ENCODE results near the gene TSBP1. TPM values are rescaled to one million over a fixed set of nuclear protein-coding genes. Genes with fewer than 3 reads are reported as not detected.

The TSBP1 gene
- total RNA-seq, 2 experiments from 2014 or later = not detected

DNA sequence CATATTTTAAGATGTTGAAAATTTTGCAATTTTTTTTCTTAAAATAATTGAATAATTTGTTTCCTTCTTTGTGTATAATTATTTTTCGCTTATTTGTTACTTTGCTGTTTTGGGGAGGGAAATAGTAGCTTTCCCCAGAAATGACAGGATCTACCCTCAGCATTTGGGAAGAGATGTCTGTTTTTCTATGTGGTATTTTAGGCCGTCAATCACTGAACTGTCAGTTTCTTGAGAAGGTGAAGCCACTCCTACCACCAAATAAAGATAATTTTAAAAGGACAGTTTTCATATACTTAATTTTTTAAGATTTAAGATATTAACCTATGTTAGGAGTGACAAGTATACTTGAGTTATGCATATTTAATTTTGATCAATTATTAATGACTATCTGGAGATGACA, 31.5 kb downstream of the TSBP1 start:
- no peaks in the 10 kb centered on the region for H3K9me3 Mint-ChIP-seq
- no peaks in the 10 kb centered on the region for H3K36me3 Mint-ChIP-seq (ENCODE audit: low read depth)
- H3K27ac Mint-ChIP-seq = no peak overlapping the region
- peaks cover 4% of the 10 kb centered on the region for H3K27me3 Mint-ChIP-seq
- H3K4me3 Mint-ChIP-seq = no peak overlapping the region
- TF ChIP-seq, protein P1, sequence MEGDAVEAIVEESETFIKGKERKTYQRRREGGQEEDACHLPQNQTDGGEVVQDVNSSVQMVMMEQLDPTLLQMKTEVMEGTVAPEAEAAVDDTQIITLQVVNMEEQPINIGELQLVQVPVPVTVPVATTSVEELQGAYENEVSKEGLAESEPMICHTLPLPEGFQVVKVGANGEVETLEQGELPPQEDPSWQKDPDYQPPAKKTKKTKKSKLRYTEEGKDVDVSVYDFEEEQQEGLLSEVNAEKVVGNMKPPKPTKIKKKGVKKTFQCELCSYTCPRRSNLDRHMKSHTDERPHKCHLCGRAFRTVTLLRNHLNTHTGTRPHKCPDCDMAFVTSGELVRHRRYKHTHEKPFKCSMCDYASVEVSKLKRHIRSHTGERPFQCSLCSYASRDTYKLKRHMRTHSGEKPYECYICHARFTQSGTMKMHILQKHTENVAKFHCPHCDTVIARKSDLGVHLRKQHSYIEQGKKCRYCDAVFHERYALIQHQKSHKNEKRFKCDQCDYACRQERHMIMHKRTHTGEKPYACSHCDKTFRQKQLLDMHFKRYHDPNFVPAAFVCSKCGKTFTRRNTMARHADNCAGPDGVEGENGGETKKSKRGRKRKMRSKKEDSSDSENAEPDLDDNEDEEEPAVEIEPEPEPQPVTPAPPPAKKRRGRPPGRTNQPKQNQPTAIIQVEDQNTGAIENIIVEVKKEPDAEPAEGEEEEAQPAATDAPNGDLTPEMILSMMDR (IDR thresholded peaks at IDR 0.05) = no peak
- ATAC-seq (no peak), DNase-seq (no peak)
- ChIA-PET CTCF (interaction anchor here (1.2 to 1.4 kb wide), 2 partner anchors 13 to 95 kb away, joined by 3 to 4 read pairs; no protein-coding TSS in a partner anchor), POLR2A (no interaction called here)
- peaks cover 4% of the 10 kb centered on the region for H3K4me1 Mint-ChIP-seq (ENCODE audit: low read depth)
- intact Hi-C loops (cut with micrococcal nuclease) = no loop called here

DNA sequence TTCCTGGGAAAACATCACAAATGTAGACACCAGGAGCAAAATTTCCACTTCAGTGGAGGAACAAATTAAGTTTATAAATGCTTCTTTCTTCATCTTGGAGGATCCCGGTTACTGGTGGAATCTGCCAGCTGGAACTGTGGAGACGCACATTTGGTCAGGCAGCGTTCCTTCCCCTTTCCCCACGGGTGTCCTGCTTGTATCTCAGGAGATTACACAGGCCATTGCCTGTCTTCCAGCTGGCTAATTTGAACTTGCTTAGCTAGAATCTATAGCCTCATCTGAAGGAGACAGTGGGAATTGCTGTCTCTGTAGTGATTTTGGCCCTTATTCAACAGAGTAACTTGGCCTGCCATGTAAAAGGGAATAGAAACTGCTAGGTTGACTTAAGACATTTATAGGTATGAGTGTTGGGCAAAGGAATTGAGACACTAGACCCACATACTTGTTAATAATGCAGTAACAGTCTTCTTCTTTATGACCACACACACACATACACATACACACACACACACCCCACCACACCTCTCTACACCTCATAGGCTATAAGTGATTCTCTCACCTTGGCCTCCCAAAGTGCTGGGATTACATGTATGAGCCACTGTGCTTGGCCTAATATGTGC, 34.4 kb downstream of the TSBP1 start:
- H3K27me3 Mint-ChIP-seq = peaks cover 4% of the 10 kb centered on the region
- H3K4me1 Mint-ChIP-seq (ENCODE audit: low read depth) = no peaks in the 10 kb centered on the region
- ATAC-seq (no peak), DNase-seq (no peak)
- H3K9me3 Mint-ChIP-seq = no peaks in the 10 kb centered on the region
- H3K4me3 Mint-ChIP-seq = no peak overlapping the region
- ChIA-PET POLR2A (interaction anchor here (0.6 to 0.8 kb wide), 2 partner anchors 10 kb away, joined by 3 read pairs; no protein-coding TSS in a partner anchor), CTCF (interaction anchor here (0.7 to 1.2 kb wide), 2 partner anchors 218 to 363 kb away, joined by 3 read pairs; no protein-coding TSS in a partner anchor)
- H3K27ac Mint-ChIP-seq = no peak overlapping the region
- TF ChIP-seq, protein P1 (IDR thresholded peaks at IDR 0.05) = no peak
- no peaks in the 10 kb centered on the region for H3K36me3 Mint-ChIP-seq (ENCODE audit: low read depth)
- intact Hi-C loops (cut with micrococcal nuclease) = no loop called here

DNA sequence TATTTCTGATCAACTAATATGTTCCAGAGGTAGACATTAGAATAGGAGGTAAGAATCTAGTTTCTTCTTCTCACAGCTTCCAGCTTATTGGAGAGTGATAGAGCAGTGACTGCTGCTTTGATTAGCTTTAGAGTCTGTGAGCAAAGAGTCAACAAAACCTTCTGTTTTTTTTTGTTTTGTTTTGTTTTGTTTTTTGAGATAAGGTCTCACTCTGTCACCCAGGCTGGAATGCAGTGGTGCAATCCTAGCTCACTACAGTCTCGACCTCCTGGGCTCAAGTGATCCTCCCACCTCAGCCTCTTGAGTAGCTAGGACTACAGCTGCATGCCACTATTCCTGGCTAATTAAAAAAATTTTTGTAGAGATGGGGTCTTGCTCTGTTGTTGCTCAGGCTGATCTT, 39.3 kb downstream of the TSBP1 start:
- DNase-seq (no peak), ATAC-seq (no peak)
- no peak overlapping the region for H3K27ac Mint-ChIP-seq
- ChIA-PET CTCF (no interaction called here), POLR2A (no interaction called here)
- TF ChIP-seq, protein P1 (IDR thresholded peaks at IDR 0.05) = no peak
- no peaks in the 10 kb centered on the region for H3K4me1 Mint-ChIP-seq (ENCODE audit: low read depth)
- no peaks in the 10 kb centered on the region for H3K36me3 Mint-ChIP-seq (ENCODE audit: low read depth)
- no peaks in the 10 kb centered on the region for H3K27me3 Mint-ChIP-seq
- intact Hi-C loops (cut with micrococcal nuclease) = no loop called here
- H3K4me3 Mint-ChIP-seq = no peak overlapping the region
- no peaks in the 10 kb centered on the region for H3K9me3 Mint-ChIP-seq

DNA sequence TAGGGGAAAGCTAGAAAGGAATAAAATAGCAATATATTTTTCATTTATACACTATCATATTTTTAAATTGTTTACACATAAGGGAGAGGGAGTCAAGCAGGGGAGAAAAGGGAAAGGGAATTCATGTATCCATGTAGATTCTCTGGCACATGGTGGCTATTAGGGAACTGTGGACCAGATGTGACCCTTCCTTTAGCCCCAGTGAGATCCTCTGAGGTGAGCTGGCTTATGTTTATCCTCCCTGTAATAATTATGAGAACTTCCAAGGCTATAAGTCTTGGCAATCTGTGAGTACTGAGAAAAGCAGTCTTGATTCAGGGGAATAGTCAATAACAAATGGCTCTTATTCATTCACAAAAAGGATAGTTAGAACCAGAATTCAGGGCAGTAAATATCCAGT, 42.6 kb downstream of the TSBP1 start:
- intact Hi-C loops (cut with micrococcal nuclease) = no loop called here
- H3K27ac Mint-ChIP-seq = no peak overlapping the region
- H3K4me1 Mint-ChIP-seq (ENCODE audit: low read depth) = peaks cover 4% of the 10 kb centered on the region
- ChIA-PET CTCF (no interaction called here), POLR2A (no interaction called here)
- H3K27me3 Mint-ChIP-seq = peaks cover 2% of the 10 kb centered on the region
- no peaks in the 10 kb centered on the region for H3K9me3 Mint-ChIP-seq
- TF ChIP-seq, protein P1 (IDR thresholded peaks at IDR 0.05) = no peak
- H3K36me3 Mint-ChIP-seq (ENCODE audit: low read depth) = no peaks in the 10 kb centered on the region
- H3K4me3 Mint-ChIP-seq = no peak overlapping the region
- DNase-seq = no peak
- no peak for ATAC-seq

DNA sequence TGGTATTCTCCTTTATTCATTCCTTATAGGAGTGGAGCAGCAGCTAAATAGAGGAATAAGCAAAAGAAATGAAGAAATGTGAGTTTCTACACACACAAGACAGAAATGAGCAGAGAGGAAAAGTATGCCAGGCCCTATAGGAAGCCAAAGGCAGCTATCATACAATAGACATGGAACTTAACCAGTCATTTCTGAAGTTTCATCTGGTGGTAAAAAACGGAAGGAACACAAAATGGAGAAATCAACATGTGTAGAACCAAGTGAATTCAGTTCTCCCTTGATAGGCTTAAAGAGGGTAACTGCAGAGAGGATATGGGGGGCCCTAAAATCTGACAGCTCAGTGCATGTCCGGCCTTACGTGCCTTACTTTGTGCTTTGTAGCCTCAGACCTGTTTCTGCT, 44.6 kb downstream of the TSBP1 start:
- ATAC-seq = no peak
- no peak overlapping the region for H3K27ac Mint-ChIP-seq
- H3K27me3 Mint-ChIP-seq = peaks cover 2% of the 10 kb centered on the region
- H3K4me1 Mint-ChIP-seq (ENCODE audit: low read depth) = peaks cover 4% of the 10 kb centered on the region
- H3K4me3 Mint-ChIP-seq = no peak overlapping the region
- no peaks in the 10 kb centered on the region for H3K36me3 Mint-ChIP-seq (ENCODE audit: low read depth)
- POLR2A ChIA-PET = interaction anchor here (0.9 kb wide), 1 partner anchor 10 kb away, joined by 3 read pairs; no protein-coding TSS in a partner anchor
- no peak for DNase-seq
- CTCF ChIA-PET = interaction anchor here (0.9 kb wide), 1 partner anchor 13 kb away, joined by 3 read pairs; no protein-coding TSS in a partner anchor
- no peaks in the 10 kb centered on the region for H3K9me3 Mint-ChIP-seq
- TF ChIP-seq, protein P1 (IDR thresholded peaks at IDR 0.05) = no peak
- intact Hi-C loops (cut with micrococcal nuclease) = no loop called here

All from activated CD8-positive, alpha-beta T cell treated with anti-CD3 and anti-CD28 coated beads for 36 hours (primary cell).